Mesendoderm (in vitro differentiated cells): ENCODE measurements around the gene KCNAB1.

ENCODE experiments used
- DNase-seq: peaks from one replicate; pipeline ENCODE4 v3.0.0; 2013
- H2AK5ac ChIP-seq: 2 replicates; pipeline ENCODE4 v1.6.1; 2013; ENCODE audit warnings: low read length, inconsistent platforms
- H2BK120ac ChIP-seq: 2 replicates; pipeline ENCODE4 v1.6.1; 2013; ENCODE audit warnings: low read depth, mild to moderate bottlenecking, low read length, moderate library complexity, mixed read lengths
- H2BK15ac ChIP-seq: replicated peaks from 2 replicates; pipeline ENCODE4 v1.6.1; 2013; ENCODE audit warnings: low read depth, mild to moderate bottlenecking, moderate library complexity
- H2BK5ac ChIP-seq: 2 replicates; pipeline ENCODE4 v1.6.1; 2013; ENCODE audit warnings: low read length, inconsistent platforms
- H3K18ac ChIP-seq: 2 replicates; pipeline ENCODE4 v1.6.1; 2013; ENCODE audit warnings: mild to moderate bottlenecking, low read length, mixed read lengths
- H3K23ac ChIP-seq: one replicate; pipeline ENCODE4 v1.6.1; 2013; ENCODE audit warnings: low read length
- H3K27ac ChIP-seq: 2 replicates; pipeline ENCODE4 v1.5.1; 2013; ENCODE audit warnings: low read depth, mild to moderate bottlenecking, inconsistent platforms, low read length, moderate library complexity
- H3K27me3 ChIP-seq: 2 replicates; pipeline ENCODE4 v1.6.1; 2013; ENCODE audit warnings: low read length, control low read depth, mild to moderate bottlenecking, inconsistent platforms; ENCODE audit not compliant: insufficient read depth, poor library complexity
- H3K36me3 ChIP-seq: 2 replicates; pipeline ENCODE4 v1.6.1; 2013; ENCODE audit warnings: low read length, inconsistent platforms; ENCODE audit not compliant: control insufficient read depth, insufficient read depth
- H3K4ac ChIP-seq: one replicate; pipeline ENCODE4 v1.6.1; 2013; ENCODE audit warnings: low read depth, mild to moderate bottlenecking, low read length, moderate library complexity
- H3K4me1 ChIP-seq: 2 replicates; pipeline ENCODE4 v1.6.1; 2013; ENCODE audit warnings: low read depth, low read length, inconsistent platforms; ENCODE audit not compliant: control insufficient read depth
- H3K4me2 ChIP-seq: 2 replicates; pipeline ENCODE4 v1.6.1; 2013; ENCODE audit warnings: low read length
- H3K4me3 ChIP-seq: 2 replicates; pipeline ENCODE4 v1.5.1; 2013; ENCODE audit warnings: mild to moderate bottlenecking, low read length
- H3K56ac ChIP-seq: one replicate; pipeline ENCODE4 v1.6.1; 2013; ENCODE audit warnings: low read length
- H3K79me1 ChIP-seq: 2 replicates; pipeline ENCODE4 v1.6.1; 2013; ENCODE audit warnings: low read length, inconsistent platforms
- H3K79me2 ChIP-seq: 2 replicates; pipeline ENCODE4 v1.6.1; 2013; ENCODE audit warnings: mild to moderate bottlenecking, low read length; ENCODE audit not compliant: control insufficient read depth, insufficient read depth
- H3K9ac ChIP-seq: 2 replicates; pipeline ENCODE4 v1.6.1; 2013; ENCODE audit warnings: low read length, inconsistent platforms
- H4K5ac ChIP-seq: one replicate; pipeline ENCODE4 v1.6.1; 2013; ENCODE audit warnings: low read length
- H4K8ac ChIP-seq: one replicate; pipeline ENCODE4 v1.6.1; 2013; ENCODE audit warnings: low read depth, mild to moderate bottlenecking, control low read depth, low read length, moderate library complexity
- WGBS: extraction: QIAGEN DNeasy Blood & Tissue Kit; methylation state at CpG from one replicate; pipeline ENCODE4 v1.1.7; 2013; ENCODE audit warnings: low lambda C conversion rate, missing lambda C conversion rate; ENCODE audit not compliant: insufficient coverage; ENCODE audit errors: extremely low coverage; 5-methylcytosine and 5-hydroxymethylcytosine counted together

The KCNAB1 gene

DNA sequence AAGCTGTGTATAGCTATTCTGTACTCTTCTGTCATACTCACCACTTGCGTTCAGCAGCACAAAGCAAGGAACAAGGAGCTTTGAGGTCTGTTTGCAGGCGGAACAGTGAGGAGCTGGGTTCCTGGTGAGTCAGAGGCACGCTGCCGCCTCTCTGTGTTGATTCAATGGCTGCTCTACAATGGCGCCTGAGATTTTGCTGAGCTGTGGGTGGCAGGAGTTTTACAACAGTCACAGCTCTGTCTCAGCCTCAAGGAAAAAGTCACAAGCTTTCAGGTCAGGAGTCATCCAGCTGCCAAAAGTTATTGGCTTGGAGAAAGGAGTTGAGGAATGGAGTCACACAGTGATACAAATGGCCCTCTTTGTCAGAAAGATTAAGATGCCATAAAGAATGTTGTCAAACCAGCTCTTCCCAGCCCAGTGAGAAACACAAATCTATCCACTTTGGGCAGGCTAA, 336.4 kb downstream of the KCNAB1 start:
- no peak overlapping the region for H2BK120ac ChIP-seq
- H4K5ac ChIP-seq, result no peak overlapping the region
- no peak overlapping the region for H3K27ac ChIP-seq
- no peak overlapping the region for H3K4me2 ChIP-seq
- no CpG with 5 or more reads among the region's 5 CpGs for WGBS
- no peaks in the 10 kb centered on the region for H3K27me3 ChIP-seq
- no peaks in the 10 kb centered on the region for H3K79me1 ChIP-seq
- H2AK5ac ChIP-seq, result no peak overlapping the region
- H3K79me2 ChIP-seq, result no peaks in the 10 kb centered on the region
- H2BK5ac ChIP-seq, result no peak overlapping the region
- H4K8ac ChIP-seq, result no peak overlapping the region
- peak overlapping the region; percentile 34 for H3K56ac ChIP-seq
- no peak overlapping the region for H3K18ac ChIP-seq
- H3K4me3 ChIP-seq, result no peak overlapping the region
- no peak overlapping the region for H3K9ac ChIP-seq
- H2BK15ac ChIP-seq, result no peak overlapping the region
- H3K4me1 ChIP-seq, result no peaks in the 10 kb centered on the region
- no peaks in the 10 kb centered on the region for H3K36me3 ChIP-seq
- H3K4ac ChIP-seq, result no peak overlapping the region
- DNase-seq, result peak; percentile 85
- H3K23ac ChIP-seq, result no peak overlapping the region

DNA sequence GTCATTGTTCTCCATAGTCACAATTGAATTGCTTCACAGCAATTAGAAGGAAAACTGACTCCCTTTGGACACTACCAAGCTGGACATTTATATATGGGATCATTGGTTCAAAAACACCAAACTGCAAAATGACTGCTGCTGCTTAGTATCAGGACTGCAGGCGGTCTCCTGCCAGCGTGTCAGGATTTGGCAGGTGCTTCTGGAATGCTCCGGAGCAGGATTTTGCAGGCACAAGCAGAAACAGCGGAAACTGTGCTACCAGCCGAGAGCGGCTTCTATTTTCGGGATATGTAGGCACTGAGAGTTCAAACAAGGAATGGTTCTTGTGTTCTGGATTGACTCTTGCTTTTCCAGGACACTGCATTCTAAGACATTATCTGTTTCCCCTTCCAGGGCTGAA, 339.1 kb downstream of the KCNAB1 start:
- no peak overlapping the region for H3K56ac ChIP-seq
- no peak overlapping the region for H3K9ac ChIP-seq
- no peak overlapping the region for H3K4ac ChIP-seq
- H3K18ac ChIP-seq, result no peak overlapping the region
- no CpG with 5 or more reads among the region's 7 CpGs for WGBS
- H2AK5ac ChIP-seq, result no peak overlapping the region
- H2BK5ac ChIP-seq, result no peak overlapping the region
- no peaks in the 10 kb centered on the region for H3K4me1 ChIP-seq
- H3K79me2 ChIP-seq, result no peaks in the 10 kb centered on the region
- H3K27ac ChIP-seq, result no peak overlapping the region
- no peak overlapping the region for H3K4me2 ChIP-seq
- H3K4me3 ChIP-seq, result no peak overlapping the region
- no peaks in the 10 kb centered on the region for H3K79me1 ChIP-seq
- no peaks in the 10 kb centered on the region for H3K27me3 ChIP-seq
- H3K23ac ChIP-seq, result no peak overlapping the region
- no peak for DNase-seq
- no peak overlapping the region for H2BK120ac ChIP-seq
- H4K5ac ChIP-seq, result no peak overlapping the region
- H4K8ac ChIP-seq, result no peak overlapping the region
- H2BK15ac ChIP-seq, result no peak overlapping the region
- no peaks in the 10 kb centered on the region for H3K36me3 ChIP-seq

DNA sequence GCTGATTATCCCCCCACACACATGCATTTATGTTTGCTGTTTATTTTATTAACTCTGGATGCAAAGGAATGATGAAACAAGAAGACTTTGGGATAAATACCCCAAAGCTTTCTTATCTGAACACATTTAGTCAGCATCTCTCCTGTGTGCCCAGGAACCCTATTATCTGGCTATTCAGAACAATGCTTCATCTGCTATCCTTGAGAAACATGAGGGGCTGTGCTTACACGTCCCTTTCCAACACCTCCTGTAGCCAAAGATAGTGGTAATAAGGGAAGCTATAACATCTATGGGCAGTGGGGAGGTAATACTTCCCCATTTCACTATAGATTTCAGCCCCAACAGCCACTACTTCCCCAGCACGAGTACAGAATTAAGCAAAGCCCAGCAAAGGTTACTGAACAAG, 339.8 kb downstream of the KCNAB1 start:
- WGBS, result no CpG with 5 or more reads among the region's 2 CpGs
- H3K27me3 ChIP-seq, result no peaks in the 10 kb centered on the region

DNA sequence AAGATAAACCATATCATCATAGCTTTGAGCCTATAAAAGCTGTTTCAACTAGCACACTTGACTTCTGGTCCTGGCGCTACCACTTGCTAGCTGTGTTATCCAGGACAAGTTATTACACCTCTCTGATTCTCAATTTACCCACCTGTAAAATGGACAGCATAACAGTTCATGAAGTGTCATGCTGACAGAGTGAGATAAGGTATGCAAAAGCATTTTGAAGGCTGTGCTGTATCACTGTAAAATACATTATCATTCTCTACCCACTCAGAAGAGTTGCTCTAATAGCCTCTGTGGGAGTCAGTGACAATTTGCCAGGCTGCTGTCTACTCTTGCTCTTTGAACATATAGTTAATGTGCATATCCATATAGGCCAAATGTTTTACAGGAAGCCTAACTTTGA, 341.5 kb downstream of the KCNAB1 start:
- H3K4ac ChIP-seq, result no peak overlapping the region
- no peaks in the 10 kb centered on the region for H3K4me1 ChIP-seq
- no peak overlapping the region for H3K56ac ChIP-seq
- H2BK120ac ChIP-seq, result no peak overlapping the region
- no peak overlapping the region for H3K9ac ChIP-seq
- no peak for DNase-seq
- no peak overlapping the region for H3K4me2 ChIP-seq
- H3K4me3 ChIP-seq, result no peak overlapping the region
- H3K27ac ChIP-seq, result no peak overlapping the region
- H3K18ac ChIP-seq, result no peak overlapping the region
- WGBS, result no CpG with 5 or more reads among the region's 1 CpG
- no peak overlapping the region for H4K8ac ChIP-seq
- H4K5ac ChIP-seq, result no peak overlapping the region
- H3K36me3 ChIP-seq, result no peaks in the 10 kb centered on the region
- H3K27me3 ChIP-seq, result no peaks in the 10 kb centered on the region
- no peak overlapping the region for H3K23ac ChIP-seq
- no peak overlapping the region for H2BK15ac ChIP-seq
- no peaks in the 10 kb centered on the region for H3K79me1 ChIP-seq
- no peak overlapping the region for H2AK5ac ChIP-seq
- H3K79me2 ChIP-seq, result no peaks in the 10 kb centered on the region
- H2BK5ac ChIP-seq, result no peak overlapping the region

More for the DNA sequence above, 339.8 kb downstream of the KCNAB1 start:
- no peaks in the 10 kb centered on the region for H3K79me2 ChIP-seq
- no peak overlapping the region for H3K27ac ChIP-seq
- no peak overlapping the region for H3K56ac ChIP-seq
- no peaks in the 10 kb centered on the region for H3K36me3 ChIP-seq
- no peaks in the 10 kb centered on the region for H3K4me1 ChIP-seq
- no peak overlapping the region for H3K4me3 ChIP-seq
- H2BK15ac ChIP-seq, result no peak overlapping the region
- H2BK5ac ChIP-seq, result no peak overlapping the region
- no peak overlapping the region for H4K8ac ChIP-seq
- H3K79me1 ChIP-seq, result no peaks in the 10 kb centered on the region
- H3K4ac ChIP-seq, result no peak overlapping the region
- H4K5ac ChIP-seq, result no peak overlapping the region
- H2AK5ac ChIP-seq, result no peak overlapping the region
- DNase-seq, result no peak
- H3K4me2 ChIP-seq, result no peak overlapping the region
- H2BK120ac ChIP-seq, result no peak overlapping the region
- H3K18ac ChIP-seq, result no peak overlapping the region
- H3K23ac ChIP-seq, result no peak overlapping the region
- no peak overlapping the region for H3K9ac ChIP-seq

DNA sequence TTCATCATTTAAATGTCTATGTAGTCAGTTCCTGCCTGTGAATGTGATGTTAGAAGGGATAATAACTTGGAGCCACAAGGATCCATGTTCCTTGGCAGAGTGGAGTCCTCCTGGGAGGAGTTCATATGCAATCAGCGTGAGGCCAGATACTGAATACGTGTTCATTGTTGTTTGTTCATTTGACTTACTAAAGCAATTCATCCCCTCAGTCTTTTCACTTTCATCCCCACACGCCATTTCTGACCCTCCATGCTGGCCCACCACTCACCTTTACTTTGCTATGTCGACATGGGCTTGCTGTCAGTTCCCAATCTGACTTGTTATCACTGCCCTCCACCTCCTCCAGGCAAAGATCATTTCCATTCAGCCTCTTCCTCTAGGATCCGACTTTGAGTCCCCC, 342.7 kb downstream of the KCNAB1 start:
- no peak for DNase-seq
- no peak overlapping the region for H3K27ac ChIP-seq
- no peaks in the 10 kb centered on the region for H3K79me1 ChIP-seq
- H2BK15ac ChIP-seq, result no peak overlapping the region
- H3K27me3 ChIP-seq, result no peaks in the 10 kb centered on the region
- no peak overlapping the region for H3K4me3 ChIP-seq
- no peaks in the 10 kb centered on the region for H3K79me2 ChIP-seq
- no peaks in the 10 kb centered on the region for H3K4me1 ChIP-seq
- no peak overlapping the region for H3K23ac ChIP-seq
- no peak overlapping the region for H4K8ac ChIP-seq
- no peak overlapping the region for H3K4ac ChIP-seq
- no peak overlapping the region for H2BK5ac ChIP-seq
- H4K5ac ChIP-seq, result no peak overlapping the region
- H3K56ac ChIP-seq, result no peak overlapping the region
- no peak overlapping the region for H2BK120ac ChIP-seq
- no peak overlapping the region for H3K9ac ChIP-seq
- WGBS, result no CpG with 5 or more reads among the region's 5 CpGs
- H3K36me3 ChIP-seq, result no peaks in the 10 kb centered on the region
- H3K18ac ChIP-seq, result no peak overlapping the region
- no peak overlapping the region for H2AK5ac ChIP-seq
- no peak overlapping the region for H3K4me2 ChIP-seq

DNA sequence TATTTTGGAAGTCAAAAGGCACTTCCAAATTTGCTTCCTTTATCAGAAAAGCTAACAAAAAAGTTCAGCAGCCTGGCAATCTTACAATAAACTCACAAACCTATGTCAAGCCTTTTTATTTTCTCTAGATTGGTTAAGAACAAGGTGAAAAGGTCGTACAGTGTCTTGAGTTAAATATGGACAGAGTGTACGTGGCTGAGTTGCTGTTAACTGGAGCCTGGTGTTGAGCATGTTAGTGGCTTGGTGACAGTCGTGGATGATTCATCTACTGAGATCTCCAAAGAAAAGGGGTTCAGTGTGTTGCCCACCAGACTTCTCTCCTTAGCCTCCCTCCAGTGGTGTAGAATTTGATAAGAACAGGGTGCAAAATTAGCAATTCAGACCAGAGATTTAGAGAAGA, 344.8 kb downstream of the KCNAB1 start:
- H3K27ac ChIP-seq, result no peak overlapping the region

More for the DNA sequence above, 344.8 kb downstream of the KCNAB1 start:
- no peak overlapping the region for H3K4me2 ChIP-seq
- no peak overlapping the region for H2BK5ac ChIP-seq
- no peaks in the 10 kb centered on the region for H3K4me1 ChIP-seq
- H3K9ac ChIP-seq, result no peak overlapping the region
- no peak overlapping the region for H3K4me3 ChIP-seq
- no peak overlapping the region for H4K8ac ChIP-seq
- no peak overlapping the region for H3K4ac ChIP-seq
- no peaks in the 10 kb centered on the region for H3K27me3 ChIP-seq
- no peaks in the 10 kb centered on the region for H3K79me2 ChIP-seq
- H4K5ac ChIP-seq, result no peak overlapping the region
- no peak overlapping the region for H3K56ac ChIP-seq
- H3K18ac ChIP-seq, result no peak overlapping the region
- no peaks in the 10 kb centered on the region for H3K79me1 ChIP-seq
- no CpG with 5 or more reads among the region's 3 CpGs for WGBS
- no peaks in the 10 kb centered on the region for H3K36me3 ChIP-seq
- no peak for DNase-seq
- no peak overlapping the region for H2AK5ac ChIP-seq
- no peak overlapping the region for H2BK120ac ChIP-seq
- H3K23ac ChIP-seq, result no peak overlapping the region
- H2BK15ac ChIP-seq, result no peak overlapping the region
